Measurements from ENCODE around the gene SVOP. TPM values are rescaled to one million over a fixed set of nuclear protein-coding genes. Genes with fewer than 3 reads are reported as not detected.

The SVOP gene
- total and polyA plus RNA-seq, 2 of the 8 experiments (the other 6 are each of a cell fraction or from before 2014, with no cell fraction given) = 0.06 TPM; not detected in 1

DNA sequence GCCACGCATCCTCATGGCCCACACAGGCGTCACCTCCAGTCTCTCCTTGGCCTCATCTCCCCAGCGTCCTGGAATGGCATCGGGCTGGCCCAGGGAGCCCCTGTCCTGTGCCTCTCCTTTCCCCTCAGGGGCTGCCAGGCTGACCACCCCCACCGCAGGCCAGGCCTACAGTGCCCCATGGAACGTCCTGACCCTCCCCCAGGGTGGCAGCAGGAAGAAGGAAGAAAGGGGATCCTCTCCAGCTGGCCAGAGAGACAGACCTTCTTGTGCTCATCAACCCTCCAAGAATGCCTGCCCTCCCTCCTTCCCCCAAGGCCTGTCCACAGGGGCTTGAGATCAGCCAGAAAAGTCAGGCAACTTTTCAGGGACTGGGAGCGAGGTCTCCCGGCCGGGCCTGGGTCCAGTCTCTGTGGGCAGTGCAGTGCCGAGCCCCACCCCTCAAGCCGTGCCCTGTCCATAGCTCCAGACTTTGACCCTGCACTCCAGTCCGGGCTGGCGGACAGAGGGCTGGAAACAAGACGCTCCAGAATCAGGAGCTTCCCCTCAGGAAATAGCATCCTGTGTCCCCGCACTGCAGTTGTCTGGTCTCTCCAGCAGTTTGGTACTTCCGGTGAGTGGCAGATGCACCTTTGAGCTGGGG, 141.1 kb downstream of the SVOP start, which contains the start of gene DAO (continued):
- TF ChIP-seq, protein P1, sequence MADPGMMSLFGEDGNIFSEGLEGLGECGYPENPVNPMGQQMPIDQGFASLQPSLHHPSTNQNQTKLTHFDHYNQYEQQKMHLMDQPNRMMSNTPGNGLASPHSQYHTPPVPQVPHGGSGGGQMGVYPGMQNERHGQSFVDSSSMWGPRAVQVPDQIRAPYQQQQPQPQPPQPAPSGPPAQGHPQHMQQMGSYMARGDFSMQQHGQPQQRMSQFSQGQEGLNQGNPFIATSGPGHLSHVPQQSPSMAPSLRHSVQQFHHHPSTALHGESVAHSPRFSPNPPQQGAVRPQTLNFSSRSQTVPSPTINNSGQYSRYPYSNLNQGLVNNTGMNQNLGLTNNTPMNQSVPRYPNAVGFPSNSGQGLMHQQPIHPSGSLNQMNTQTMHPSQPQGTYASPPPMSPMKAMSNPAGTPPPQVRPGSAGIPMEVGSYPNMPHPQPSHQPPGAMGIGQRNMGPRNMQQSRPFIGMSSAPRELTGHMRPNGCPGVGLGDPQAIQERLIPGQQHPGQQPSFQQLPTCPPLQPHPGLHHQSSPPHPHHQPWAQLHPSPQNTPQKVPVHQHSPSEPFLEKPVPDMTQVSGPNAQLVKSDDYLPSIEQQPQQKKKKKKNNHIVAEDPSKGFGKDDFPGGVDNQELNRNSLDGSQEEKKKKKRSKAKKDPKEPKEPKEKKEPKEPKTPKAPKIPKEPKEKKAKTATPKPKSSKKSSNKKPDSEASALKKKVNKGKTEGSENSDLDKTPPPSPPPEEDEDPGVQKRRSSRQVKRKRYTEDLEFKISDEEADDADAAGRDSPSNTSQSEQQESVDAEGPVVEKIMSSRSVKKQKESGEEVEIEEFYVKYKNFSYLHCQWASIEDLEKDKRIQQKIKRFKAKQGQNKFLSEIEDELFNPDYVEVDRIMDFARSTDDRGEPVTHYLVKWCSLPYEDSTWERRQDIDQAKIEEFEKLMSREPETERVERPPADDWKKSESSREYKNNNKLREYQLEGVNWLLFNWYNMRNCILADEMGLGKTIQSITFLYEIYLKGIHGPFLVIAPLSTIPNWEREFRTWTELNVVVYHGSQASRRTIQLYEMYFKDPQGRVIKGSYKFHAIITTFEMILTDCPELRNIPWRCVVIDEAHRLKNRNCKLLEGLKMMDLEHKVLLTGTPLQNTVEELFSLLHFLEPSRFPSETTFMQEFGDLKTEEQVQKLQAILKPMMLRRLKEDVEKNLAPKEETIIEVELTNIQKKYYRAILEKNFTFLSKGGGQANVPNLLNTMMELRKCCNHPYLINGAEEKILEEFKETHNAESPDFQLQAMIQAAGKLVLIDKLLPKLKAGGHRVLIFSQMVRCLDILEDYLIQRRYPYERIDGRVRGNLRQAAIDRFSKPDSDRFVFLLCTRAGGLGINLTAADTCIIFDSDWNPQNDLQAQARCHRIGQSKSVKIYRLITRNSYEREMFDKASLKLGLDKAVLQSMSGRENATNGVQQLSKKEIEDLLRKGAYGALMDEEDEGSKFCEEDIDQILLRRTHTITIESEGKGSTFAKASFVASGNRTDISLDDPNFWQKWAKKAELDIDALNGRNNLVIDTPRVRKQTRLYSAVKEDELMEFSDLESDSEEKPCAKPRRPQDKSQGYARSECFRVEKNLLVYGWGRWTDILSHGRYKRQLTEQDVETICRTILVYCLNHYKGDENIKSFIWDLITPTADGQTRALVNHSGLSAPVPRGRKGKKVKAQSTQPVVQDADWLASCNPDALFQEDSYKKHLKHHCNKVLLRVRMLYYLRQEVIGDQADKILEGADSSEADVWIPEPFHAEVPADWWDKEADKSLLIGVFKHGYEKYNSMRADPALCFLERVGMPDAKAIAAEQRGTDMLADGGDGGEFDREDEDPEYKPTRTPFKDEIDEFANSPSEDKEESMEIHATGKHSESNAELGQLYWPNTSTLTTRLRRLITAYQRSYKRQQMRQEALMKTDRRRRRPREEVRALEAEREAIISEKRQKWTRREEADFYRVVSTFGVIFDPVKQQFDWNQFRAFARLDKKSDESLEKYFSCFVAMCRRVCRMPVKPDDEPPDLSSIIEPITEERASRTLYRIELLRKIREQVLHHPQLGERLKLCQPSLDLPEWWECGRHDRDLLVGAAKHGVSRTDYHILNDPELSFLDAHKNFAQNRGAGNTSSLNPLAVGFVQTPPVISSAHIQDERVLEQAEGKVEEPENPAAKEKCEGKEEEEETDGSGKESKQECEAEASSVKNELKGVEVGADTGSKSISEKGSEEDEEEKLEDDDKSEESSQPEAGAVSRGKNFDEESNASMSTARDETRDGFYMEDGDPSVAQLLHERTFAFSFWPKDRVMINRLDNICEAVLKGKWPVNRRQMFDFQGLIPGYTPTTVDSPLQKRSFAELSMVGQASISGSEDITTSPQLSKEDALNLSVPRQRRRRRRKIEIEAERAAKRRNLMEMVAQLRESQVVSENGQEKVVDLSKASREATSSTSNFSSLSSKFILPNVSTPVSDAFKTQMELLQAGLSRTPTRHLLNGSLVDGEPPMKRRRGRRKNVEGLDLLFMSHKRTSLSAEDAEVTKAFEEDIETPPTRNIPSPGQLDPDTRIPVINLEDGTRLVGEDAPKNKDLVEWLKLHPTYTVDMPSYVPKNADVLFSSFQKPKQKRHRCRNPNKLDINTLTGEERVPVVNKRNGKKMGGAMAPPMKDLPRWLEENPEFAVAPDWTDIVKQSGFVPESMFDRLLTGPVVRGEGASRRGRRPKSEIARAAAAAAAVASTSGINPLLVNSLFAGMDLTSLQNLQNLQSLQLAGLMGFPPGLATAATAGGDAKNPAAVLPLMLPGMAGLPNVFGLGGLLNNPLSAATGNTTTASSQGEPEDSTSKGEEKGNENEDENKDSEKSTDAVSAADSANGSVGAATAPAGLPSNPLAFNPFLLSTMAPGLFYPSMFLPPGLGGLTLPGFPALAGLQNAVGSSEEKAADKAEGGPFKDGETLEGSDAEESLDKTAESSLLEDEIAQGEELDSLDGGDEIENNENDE (IDR thresholded peaks at IDR 0.05; ENCODE audit: insufficient replicate concordance, low read length) = no peak
- TF ChIP-seq TAF7 (optimal IDR thresholded peaks at IDR 0.05; ENCODE audit: borderline replicate concordance, low read depth, low read length) = no peak
- TF ChIP-seq CHD2 (IDR thresholded peaks at IDR 0.05; ENCODE audit: low read length) = no peak
- TF ChIP-seq GTF2F1 (IDR thresholded peaks at IDR 0.05; ENCODE audit: borderline replicate concordance, low read depth, low read length) = no peak
- TF ChIP-seq SIN3A (conservative IDR thresholded peaks at IDR 0.05 in 1 of 2, IDR thresholded peaks at IDR 0.05 in 1 of 2; ENCODE audit: low read depth in 1 of 2, low read length in 2 of 2) = no peak
- TF ChIP-seq, protein P2, sequence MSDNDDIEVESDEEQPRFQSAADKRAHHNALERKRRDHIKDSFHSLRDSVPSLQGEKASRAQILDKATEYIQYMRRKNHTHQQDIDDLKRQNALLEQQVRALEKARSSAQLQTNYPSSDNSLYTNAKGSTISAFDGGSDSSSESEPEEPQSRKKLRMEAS (IDR thresholded peaks at IDR 0.05) = no peak
- no peak for TF ChIP-seq RXRA (IDR thresholded peaks at IDR 0.05; ENCODE audit: insufficient read depth, low read depth, low read length)
- TF ChIP-seq, protein P3, sequence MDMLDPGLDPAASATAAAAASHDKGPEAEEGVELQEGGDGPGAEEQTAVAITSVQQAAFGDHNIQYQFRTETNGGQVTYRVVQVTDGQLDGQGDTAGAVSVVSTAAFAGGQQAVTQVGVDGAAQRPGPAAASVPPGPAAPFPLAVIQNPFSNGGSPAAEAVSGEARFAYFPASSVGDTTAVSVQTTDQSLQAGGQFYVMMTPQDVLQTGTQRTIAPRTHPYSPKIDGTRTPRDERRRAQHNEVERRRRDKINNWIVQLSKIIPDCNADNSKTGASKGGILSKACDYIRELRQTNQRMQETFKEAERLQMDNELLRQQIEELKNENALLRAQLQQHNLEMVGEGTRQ (IDR thresholded peaks at IDR 0.05; ENCODE audit: low read length) = no peak
- no peak for TF ChIP-seq GABPA (IDR thresholded peaks at IDR 0.05; ENCODE audit: borderline replicate concordance, insufficient read depth, low read length)
